ENCODE results near the gene ZNF646.

Gene ZNF646

GRCh38 chr16:31113121-31114120 is 39.2 kb downstream of the ZNF646 start:
- H3K4me1 ChIP-seq (ENCODE audit: control insufficient read depth in 5 of 5, insufficient read depth in 5 of 5, low read length in 5 of 5) = peaks cover 6 to 48% (median 36%) of the 10 kb centered on the region in 5 donors
- no peaks in the 10 kb centered on the region for H3K27me3 ChIP-seq (ENCODE audit: control insufficient read depth in 5 of 5, insufficient read depth in 4 of 5, low read length in 5 of 5)
- peaks cover 0 to 39% (median 38%) of the 10 kb centered on the region in 5 donors for H3K36me3 ChIP-seq (ENCODE audit: control insufficient read depth in 5 of 5, insufficient read depth in 5 of 5, low read length in 5 of 5)
- H3K4me3 ChIP-seq (ENCODE audit: low read depth in 1 of 5, low read length in 5 of 5) = no peak overlapping the region
- no peaks in the 10 kb centered on the region for H3K9me3 ChIP-seq (ENCODE audit: control insufficient read depth in 5 of 5, low read length in 5 of 5)
- H3K27ac ChIP-seq (ENCODE audit: low read depth, low read length) = peak overlapping the region; percentile 65
- peak overlapping the region in 2 of 5 donors; percentile 6 to 21 for H3K9ac ChIP-seq (ENCODE audit: low read length in 5 of 5)

- Histone ChIP-seq H3K4me1 (ENCODE audit: control insufficient read depth in 5 of 5, insufficient read depth in 5 of 5, low read length in 5 of 5) (peaks cover 7 to 44% (median 33%) of the 10 kb centered on the region in 5 donors), H3K4me3 (ENCODE audit: low read depth in 1 of 5, low read length in 5 of 5) (no peak overlapping the region), H3K27me3 (ENCODE audit: control insufficient read depth in 5 of 5, insufficient read depth in 4 of 5, low read length in 5 of 5) (no peaks in the 10 kb centered on the region), H3K36me3 (ENCODE audit: control insufficient read depth in 5 of 5, insufficient read depth in 5 of 5, low read length in 5 of 5) (peaks cover 0 to 43% (median 35%) of the 10 kb centered on the region in 5 donors), H3K9me3 (ENCODE audit: control insufficient read depth in 5 of 5, low read length in 5 of 5) (no peaks in the 10 kb centered on the region), H3K9ac (ENCODE audit: low read length in 5 of 5) (no peak overlapping the region), H3K27ac (ENCODE audit: low read depth, low read length) (peak overlapping the region; percentile 65)
Observed at GRCh38 chr16:31114468-31114867, 40.2 kb downstream of the ZNF646 start.

GRCh38 chr16:31117384-31118222 is 43.4 kb downstream of the ZNF646 start, which contains the start of gene KAT8:
KAT8 (plus strand) TSS chr16:31117664; CDS start chr16:31117682, 18 bp downstream.
- Histone ChIP-seq H3K36me3 (ENCODE audit: control insufficient read depth in 5 of 5, insufficient read depth in 5 of 5, low read length in 5 of 5) (peaks cover 5 to 41% (median 30%) of the 10 kb centered on the region in 5 donors), H3K9me3 (ENCODE audit: control insufficient read depth in 5 of 5, low read length in 5 of 5) (no peaks in the 10 kb centered on the region), H3K27me3 (ENCODE audit: control insufficient read depth in 5 of 5, insufficient read depth in 4 of 5, low read length in 5 of 5) (no peaks in the 10 kb centered on the region), H3K9ac (ENCODE audit: low read length in 5 of 5) (peak within 1 kb of the TSS; percentile 73 to 93 (median 89)), H3K27ac (ENCODE audit: low read depth, low read length) (peak within 1 kb of the TSS; percentile 98), H3K4me1 (ENCODE audit: control insufficient read depth in 5 of 5, insufficient read depth in 5 of 5, low read length in 5 of 5) (peaks cover 7 to 40% (median 25%) of the 10 kb centered on the region in 5 donors), H3K4me3 (ENCODE audit: low read depth in 1 of 5, low read length in 5 of 5) (peak within 1 kb of the TSS; percentile 67 to 93 (median 81))

- no peaks in the 10 kb centered on the region for H3K9me3 ChIP-seq (ENCODE audit: control insufficient read depth in 5 of 5, low read length in 5 of 5)
- peaks cover 7 to 31% (median 16%) of the 10 kb centered on the region in 5 donors for H3K4me1 ChIP-seq (ENCODE audit: control insufficient read depth in 5 of 5, insufficient read depth in 5 of 5, low read length in 5 of 5)
- peak overlapping the region; percentile 67 to 93 (median 89) for H3K9ac ChIP-seq (ENCODE audit: low read length in 5 of 5)
- H3K36me3 ChIP-seq (ENCODE audit: control insufficient read depth in 5 of 5, insufficient read depth in 5 of 5, low read length in 5 of 5) = peaks cover 5 to 38% (median 27%) of the 10 kb centered on the region in 5 donors
- H3K27me3 ChIP-seq (ENCODE audit: control insufficient read depth in 5 of 5, insufficient read depth in 4 of 5, low read length in 5 of 5) = no peaks in the 10 kb centered on the region
- H3K4me3 ChIP-seq (ENCODE audit: low read depth in 1 of 5, low read length in 5 of 5) = peak overlapping the region; percentile 67 to 93 (median 81)
- H3K27ac ChIP-seq (ENCODE audit: low read depth, low read length) = peak overlapping the region; percentile 98
Observed at GRCh38 chr16:31118223-31119155, 44.3 kb downstream of the ZNF646 start.

- H3K9ac ChIP-seq (ENCODE audit: low read length in 5 of 5) = no peak overlapping the region
- no peaks in the 10 kb centered on the region for H3K27me3 ChIP-seq (ENCODE audit: control insufficient read depth in 5 of 5, insufficient read depth in 4 of 5, low read length in 5 of 5)
- peaks cover 3 to 22% (median 13%) of the 10 kb centered on the region in 5 donors for H3K4me1 ChIP-seq (ENCODE audit: control insufficient read depth in 5 of 5, insufficient read depth in 5 of 5, low read length in 5 of 5)
- H3K27ac ChIP-seq (ENCODE audit: low read depth, low read length) = no peak overlapping the region
- H3K9me3 ChIP-seq (ENCODE audit: control insufficient read depth in 5 of 5, low read length in 5 of 5) = no peaks in the 10 kb centered on the region
- no peak overlapping the region for H3K4me3 ChIP-seq (ENCODE audit: low read depth in 1 of 5, low read length in 5 of 5)
- H3K36me3 ChIP-seq (ENCODE audit: control insufficient read depth in 5 of 5, insufficient read depth in 5 of 5, low read length in 5 of 5) = peaks cover 5 to 49% (median 36%) of the 10 kb centered on the region in 5 donors
Observed at GRCh38 chr16:31120129-31120528, 45.9 kb downstream of the ZNF646 start.

GRCh38 chr16:31125844-31126243 is 51.6 kb downstream of the ZNF646 start:
- H3K27me3 ChIP-seq (ENCODE audit: control insufficient read depth in 5 of 5, insufficient read depth in 4 of 5, low read length in 5 of 5) = no peaks in the 10 kb centered on the region
- H3K27ac ChIP-seq (ENCODE audit: low read depth, low read length) = no peak overlapping the region
- peaks cover 5 to 75% (median 59%) of the 10 kb centered on the region in 5 donors for H3K36me3 ChIP-seq (ENCODE audit: control insufficient read depth in 5 of 5, insufficient read depth in 5 of 5, low read length in 5 of 5)
- peaks cover 0 to 30% (median 13%) of the 10 kb centered on the region in 5 donors for H3K4me1 ChIP-seq (ENCODE audit: control insufficient read depth in 5 of 5, insufficient read depth in 5 of 5, low read length in 5 of 5)
- H3K9ac ChIP-seq (ENCODE audit: low read length in 5 of 5) = no peak overlapping the region
- H3K4me3 ChIP-seq (ENCODE audit: low read depth in 1 of 5, low read length in 5 of 5) = no peak overlapping the region
- H3K9me3 ChIP-seq (ENCODE audit: control insufficient read depth in 5 of 5, low read length in 5 of 5) = no peaks in the 10 kb centered on the region

- Histone ChIP-seq H3K27ac (ENCODE audit: low read depth, low read length) (no peak overlapping the region), H3K4me3 (ENCODE audit: low read depth in 1 of 5, low read length in 5 of 5) (no peak overlapping the region), H3K9me3 (ENCODE audit: control insufficient read depth in 5 of 5, low read length in 5 of 5) (no peaks in the 10 kb centered on the region), H3K27me3 (ENCODE audit: control insufficient read depth in 5 of 5, insufficient read depth in 4 of 5, low read length in 5 of 5) (no peaks in the 10 kb centered on the region), H3K36me3 (ENCODE audit: control insufficient read depth in 5 of 5, insufficient read depth in 5 of 5, low read length in 5 of 5) (peaks cover 2 to 75% (median 61%) of the 10 kb centered on the region in 5 donors), H3K4me1 (ENCODE audit: control insufficient read depth in 5 of 5, insufficient read depth in 5 of 5, low read length in 5 of 5) (peaks cover 0 to 30% (median 13%) of the 10 kb centered on the region in 5 donors), H3K9ac (ENCODE audit: low read length in 5 of 5) (no peak overlapping the region)
Observed at GRCh38 chr16:31127182-31127581, 53.0 kb downstream of the ZNF646 start.

- Histone ChIP-seq H3K27ac (ENCODE audit: low read depth, low read length) (peak overlapping the region; percentile 46), H3K27me3 (ENCODE audit: control insufficient read depth in 5 of 5, insufficient read depth in 4 of 5, low read length in 5 of 5) (no peaks in the 10 kb centered on the region), H3K36me3 (ENCODE audit: control insufficient read depth in 5 of 5, insufficient read depth in 5 of 5, low read length in 5 of 5) (peaks cover 0 to 76% (median 64%) of the 10 kb centered on the region in 5 donors), H3K4me3 (ENCODE audit: low read depth in 1 of 5, low read length in 5 of 5) (no peak overlapping the region), H3K9me3 (ENCODE audit: control insufficient read depth in 5 of 5, low read length in 5 of 5) (no peaks in the 10 kb centered on the region), H3K9ac (ENCODE audit: low read length in 5 of 5) (peak overlapping the region in 3 of 5 donors; percentile 22 to 53 (median 35)), H3K4me1 (ENCODE audit: control insufficient read depth in 5 of 5, insufficient read depth in 5 of 5, low read length in 5 of 5) (peaks cover 0 to 34% (median 13%) of the 10 kb centered on the region in 5 donors)
Observed at GRCh38 chr16:31128711-31129567, 54.7 kb downstream of the ZNF646 start.

All from subcutaneous abdominal adipose tissue (tissue), 5 donors.